Brain pericyte (primary cell): ENCODE measurements around the gene SLC2A9.

Experiments used
- DNase-seq: peaks from one replicate; pipeline ENCODE4 v3.0.0-alpha.2; 2012; ENCODE audit warnings: low read depth, low spot score

SLC2A9 gene

GRCh38 chr4:10020106-10020505 lies 1.2 kb downstream of the SLC2A9 start:
- no peak for DNase-seq

GRCh38 chr4:10019521-10020051 lies 1.7 kb downstream of the SLC2A9 start:
- DNase-seq, result no peak

GRCh38 chr4:10018818-10019461 lies 2.4 kb downstream of the SLC2A9 start:
- DNase-seq, result peak; percentile 61

- no peak for DNase-seq
Measured at GRCh38 chr4:10017037-10017893, 4.0 kb downstream of the SLC2A9 start.

- no peak for DNase-seq
Measured at GRCh38 chr4:10016169-10016568, 5.1 kb downstream of the SLC2A9 start.

GRCh38 chr4:10015140-10015753 lies 6.0 kb downstream of the SLC2A9 start:
- no peak for DNase-seq

GRCh38 chr4:10013722-10014121 lies 7.6 kb downstream of the SLC2A9 start:
- no peak for DNase-seq

- no peak for DNase-seq
Measured at GRCh38 chr4:10011885-10012284, 9.4 kb downstream of the SLC2A9 start.

GRCh38 chr4:10011277-10011676 lies 10.0 kb downstream of the SLC2A9 start:
- no peak for DNase-seq

GRCh38 chr4:10009861-10010500 lies 11.3 kb downstream of the SLC2A9 start:
- no peak for DNase-seq

GRCh38 chr4:10008609-10009005 lies 12.7 kb downstream of the SLC2A9 start:
- no peak for DNase-seq

- DNase-seq, result no peak
Measured at GRCh38 chr4:10007793-10008608, 13.3 kb downstream of the SLC2A9 start.

GRCh38 chr4:10007436-10007740 lies 13.9 kb downstream of the SLC2A9 start:
- no peak for DNase-seq

- no peak for DNase-seq
Measured at GRCh38 chr4:10006601-10007435, 14.5 kb downstream of the SLC2A9 start.

GRCh38 chr4:10006231-10006600 lies 15.1 kb downstream of the SLC2A9 start:
- no peak for DNase-seq

GRCh38 chr4:10005632-10006031 lies 15.7 kb downstream of the SLC2A9 start:
- DNase-seq, result no peak

GRCh38 chr4:10003666-10004065 lies 17.6 kb downstream of the SLC2A9 start:
- DNase-seq, result no peak

- DNase-seq, result no peak
Measured at GRCh38 chr4:10002278-10002677, 19.0 kb downstream of the SLC2A9 start.

- DNase-seq, result no peak
Measured at GRCh38 chr4:10001757-10002156, 19.5 kb downstream of the SLC2A9 start.

GRCh38 chr4:9999956-10000561 lies 21.2 kb downstream of the SLC2A9 start:
- DNase-seq, result no peak
